GM18867 (cell line): ENCODE results near the gene ZFP37.
"Not testable (repeated sequence)": the region's sequence is repeated elsewhere in the genome, so short reads cannot be mapped to it uniquely, and the experiment has no call there.

Experiments
- ATAC-seq: cut with Tn5 transposase; IDR thresholded peaks from one replicate; pipeline ENCODE4 v1.9.1; 2021; ENCODE audit warnings: mild to moderate bottlenecking, moderate library complexity; ENCODE audit not compliant: unreplicated experiment

The ZFP37 gene

GRCh38 chr9:113056191-113057106 is at the start of gene ZFP37:
Gene ZFP37, minus strand, starts transcription at chr9:113056724. Its CDS starts 36 bp downstream, at chr9:113056688.
- peak; percentile 99 for ATAC-seq

GRCh38 chr9:113105345-113105744 is 48.8 kb upstream of the ZFP37 start:
- ATAC-seq = not testable (repeated sequence)

GRCh38 chr9:113095561-113095960 is 39.0 kb upstream of the ZFP37 start:
- no peak for ATAC-seq

GRCh38 chr9:113089924-113090323 is 33.4 kb upstream of the ZFP37 start:
- not testable (repeated sequence) for ATAC-seq

GRCh38 chr9:113089143-113089505 is 32.6 kb upstream of the ZFP37 start:
- not testable (repeated sequence) for ATAC-seq

GRCh38 chr9:113088456-113089142 is 32.1 kb upstream of the ZFP37 start:
- ATAC-seq = not testable (repeated sequence)

GRCh38 chr9:113062932-113063310 is 6.4 kb upstream of the ZFP37 start:
- not testable (repeated sequence) for ATAC-seq

- not testable (repeated sequence) for ATAC-seq
Measured at GRCh38 chr9:113062256-113062931, 5.9 kb upstream of the ZFP37 start.

- ATAC-seq = not testable (repeated sequence)
Measured at GRCh38 chr9:113061072-113061850, 4.7 kb upstream of the ZFP37 start.

- not testable (repeated sequence) for ATAC-seq
Measured at GRCh38 chr9:113059581-113060284, 3.2 kb upstream of the ZFP37 start.

GRCh38 chr9:113057193-113057592 is 669 bp upstream of the ZFP37 start:
- ATAC-seq = no peak

GRCh38 chr9:113042884-113043657 is 13.5 kb downstream of the ZFP37 start:
- ATAC-seq = no peak

GRCh38 chr9:113026200-113026599 is 30.3 kb downstream of the ZFP37 start:
- no peak for ATAC-seq

GRCh38 chr9:113018247-113018646 is 38.3 kb downstream of the ZFP37 start:
- ATAC-seq = no peak

GRCh38 chr9:113012492-113012891 is 44.0 kb downstream of the ZFP37 start:
- ATAC-seq = no peak

- ATAC-seq = no peak
Measured at GRCh38 chr9:113011911-113012381, 44.6 kb downstream of the ZFP37 start, which contains the start of gene ZNF883. Gene ZNF883, minus strand, starts transcription at chr9:113012192.

- ATAC-seq = no peak
Measured at GRCh38 chr9:113005777-113006176, 50.7 kb downstream of the ZFP37 start.

GRCh38 chr9:112997236-112997941 is 59.1 kb downstream of the ZFP37 start:
- ATAC-seq = no peak
